SK-MEL-5 (cell line): ENCODE results near the gene ANKZF1. TPM values are rescaled to one million over a fixed set of nuclear protein-coding genes. Genes with fewer than 3 reads are reported as not detected.

Experiments
- DNase-seq: peaks from one replicate; pipeline ENCODE4 v3.0.0-alpha.2; 2016; ENCODE audit warnings: low read depth, low spot score
- in situ Hi-C: cut with HindIII; loops from 2 replicates; pipeline ENCODE4 v1.10.0; 2016; ENCODE audit warnings: low sequenced_read_pairs, high pct_unique_total_duplicates, low pct_unique_long_range_greater_than_20kb
- total RNA-seq: library from RNA; depleted of rRNA; stranded (reverse); fragments of >200 nt; shearing (Covaris generic); gene quantifications from 2 replicates; pipeline ENCODE4 v1.2.3, GENCODE V29; 2014; rRNA removed

The ANKZF1 gene
- total RNA-seq, 1 experiment from 2014 or later, result 43.5 TPM

- in situ Hi-C loops, result no loop called here
- no peak for DNase-seq
These were observed 55.7 kb downstream of the ANKZF1 start for GRCh38 chr2:219285373-219285735.

GRCh38 chr2:219285894-219286425 lies 56.4 kb downstream of the ANKZF1 start:
- in situ Hi-C loops, result no loop called here
- DNase-seq, result no peak

Other genes starting within 250 kb of the ANKZF1 start
- not detected in 2 replicates for gene FEV, start 244.6 kb upstream of the ANKZF1 start, total RNA-seq
- not detected in 2 replicates for gene CRYBA2, start 236.4 kb upstream of the ANKZF1 start, total RNA-seq
- 0.16 and 0.24 TPM in 2 replicates for gene CFAP65, start 188.3 kb upstream of the ANKZF1 start, total RNA-seq
- not detected in 2 replicates for gene IHH, start 168.9 kb upstream of the ANKZF1 start, total RNA-seq
- gene NHEJ1, start 69.0 kb upstream of the ANKZF1 start, total RNA-seq, result 25.5 and 28.4 TPM in 2 replicates
- 0.13 and 0.34 TPM in 2 replicates for gene SLC23A3, start 59.8 kb upstream of the ANKZF1 start, total RNA-seq
- 42.6 and 46.4 TPM in 2 replicates for gene CNPPD1, start 52.9 kb upstream of the ANKZF1 start, total RNA-seq
- 104 and 124 TPM in 2 replicates for gene RETREG2, start 51.5 kb upstream of the ANKZF1 start, total RNA-seq
- 10.9 and 16.2 TPM in 2 replicates for gene ZFAND2B, start 23.0 kb upstream of the ANKZF1 start, total RNA-seq
- 43.7 and 50.7 TPM in 2 replicates for gene ABCB6, start 10.8 kb upstream of the ANKZF1 start, total RNA-seq
- 36.7 and 45.7 TPM in 2 replicates for gene ATG9A, start 170 bp upstream of the ANKZF1 start, total RNA-seq
- gene GLB1L, start 15.6 kb downstream of the ANKZF1 start, total RNA-seq, result 5.3 and 6.1 TPM in 2 replicates
- 21.7 and 22.6 TPM in 2 replicates for gene STK16, start 15.7 kb downstream of the ANKZF1 start, total RNA-seq
- gene TUBA4B, start 23.4 kb downstream of the ANKZF1 start, total RNA-seq, result not detected in 2 replicates
- 1.4 TPM in 1 of 2 replicates, not detected in the other for gene TUBA4A, start 24.1 kb downstream of the ANKZF1 start, total RNA-seq
- 25.8 and 33.2 TPM in 2 replicates for gene DNAJB2, start 49.6 kb downstream of the ANKZF1 start, total RNA-seq
- gene PTPRN, start 79.6 kb downstream of the ANKZF1 start, total RNA-seq, result 1.5 and 2.8 TPM in 2 replicates
- not detected in 2 replicates for gene RESP18, start 102.9 kb downstream of the ANKZF1 start, total RNA-seq
- 46.8 and 50.1 TPM in 2 replicates for gene DNPEP, start 158.1 kb downstream of the ANKZF1 start, total RNA-seq
- 0.13 TPM in 1 of 2 replicates, not detected in the other for gene DES, start 188.6 kb downstream of the ANKZF1 start, total RNA-seq
- gene SPEG, start 205.0 kb downstream of the ANKZF1 start, total RNA-seq, result 1.9 and 2.3 TPM in 2 replicates